GM18502 (cell line): ENCODE results near the gene DNAJC13.
"Not testable (repeated sequence)": the region's sequence is repeated elsewhere in the genome, so short reads cannot be mapped to it uniquely, and the experiment has no call there.

ENCODE experiments used
- ATAC-seq: cut with Tn5 transposase; IDR thresholded peaks from one replicate; pipeline ENCODE4 v1.9.1; 2021; ENCODE audit warnings: mild to moderate bottlenecking; ENCODE audit not compliant: unreplicated experiment, poor library complexity

Gene DNAJC13, protein sequence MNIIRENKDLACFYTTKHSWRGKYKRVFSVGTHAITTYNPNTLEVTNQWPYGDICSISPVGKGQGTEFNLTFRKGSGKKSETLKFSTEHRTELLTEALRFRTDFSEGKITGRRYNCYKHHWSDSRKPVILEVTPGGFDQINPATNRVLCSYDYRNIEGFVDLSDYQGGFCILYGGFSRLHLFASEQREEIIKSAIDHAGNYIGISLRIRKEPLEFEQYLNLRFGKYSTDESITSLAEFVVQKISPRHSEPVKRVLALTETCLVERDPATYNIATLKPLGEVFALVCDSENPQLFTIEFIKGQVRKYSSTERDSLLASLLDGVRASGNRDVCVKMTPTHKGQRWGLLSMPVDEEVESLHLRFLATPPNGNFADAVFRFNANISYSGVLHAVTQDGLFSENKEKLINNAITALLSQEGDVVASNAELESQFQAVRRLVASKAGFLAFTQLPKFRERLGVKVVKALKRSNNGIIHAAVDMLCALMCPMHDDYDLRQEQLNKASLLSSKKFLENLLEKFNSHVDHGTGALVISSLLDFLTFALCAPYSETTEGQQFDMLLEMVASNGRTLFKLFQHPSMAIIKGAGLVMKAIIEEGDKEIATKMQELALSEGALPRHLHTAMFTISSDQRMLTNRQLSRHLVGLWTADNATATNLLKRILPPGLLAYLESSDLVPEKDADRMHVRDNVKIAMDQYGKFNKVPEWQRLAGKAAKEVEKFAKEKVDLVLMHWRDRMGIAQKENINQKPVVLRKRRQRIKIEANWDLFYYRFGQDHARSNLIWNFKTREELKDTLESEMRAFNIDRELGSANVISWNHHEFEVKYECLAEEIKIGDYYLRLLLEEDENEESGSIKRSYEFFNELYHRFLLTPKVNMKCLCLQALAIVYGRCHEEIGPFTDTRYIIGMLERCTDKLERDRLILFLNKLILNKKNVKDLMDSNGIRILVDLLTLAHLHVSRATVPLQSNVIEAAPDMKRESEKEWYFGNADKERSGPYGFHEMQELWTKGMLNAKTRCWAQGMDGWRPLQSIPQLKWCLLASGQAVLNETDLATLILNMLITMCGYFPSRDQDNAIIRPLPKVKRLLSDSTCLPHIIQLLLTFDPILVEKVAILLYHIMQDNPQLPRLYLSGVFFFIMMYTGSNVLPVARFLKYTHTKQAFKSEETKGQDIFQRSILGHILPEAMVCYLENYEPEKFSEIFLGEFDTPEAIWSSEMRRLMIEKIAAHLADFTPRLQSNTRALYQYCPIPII (N-terminal part only)

GRCh38 chr3:132416807-132417694, at the start of gene DNAJC13:
Gene DNAJC13 (plus strand): TSS chr3:132417502. CDS start chr3:132434551, 17,049 bp downstream.
- peak; percentile 91 for ATAC-seq

- no peak for ATAC-seq
These were observed 48.8 kb upstream of the DNAJC13 start for GRCh38 chr3:132368515-132368914.

DNA sequence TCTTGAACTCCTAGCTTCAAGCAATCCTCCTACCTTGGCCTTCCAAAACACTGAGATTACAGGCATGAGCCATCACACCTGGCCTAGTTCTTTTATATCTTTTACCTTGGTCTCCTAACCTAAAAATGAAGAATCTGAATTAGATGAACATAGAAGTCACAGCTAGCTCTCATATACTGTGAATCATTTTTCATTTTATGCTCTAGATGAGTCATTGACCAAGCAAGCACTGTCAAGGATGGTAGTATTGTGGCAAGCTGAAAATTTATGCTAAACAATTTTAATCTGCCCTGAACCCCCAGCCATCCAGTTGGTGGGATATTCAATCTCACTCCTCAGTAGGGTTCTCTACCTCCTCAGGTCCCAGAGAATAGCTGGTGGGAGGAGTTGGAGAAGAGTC, 48.3 kb upstream of the DNAJC13 start:
- ATAC-seq: no peak

DNA sequence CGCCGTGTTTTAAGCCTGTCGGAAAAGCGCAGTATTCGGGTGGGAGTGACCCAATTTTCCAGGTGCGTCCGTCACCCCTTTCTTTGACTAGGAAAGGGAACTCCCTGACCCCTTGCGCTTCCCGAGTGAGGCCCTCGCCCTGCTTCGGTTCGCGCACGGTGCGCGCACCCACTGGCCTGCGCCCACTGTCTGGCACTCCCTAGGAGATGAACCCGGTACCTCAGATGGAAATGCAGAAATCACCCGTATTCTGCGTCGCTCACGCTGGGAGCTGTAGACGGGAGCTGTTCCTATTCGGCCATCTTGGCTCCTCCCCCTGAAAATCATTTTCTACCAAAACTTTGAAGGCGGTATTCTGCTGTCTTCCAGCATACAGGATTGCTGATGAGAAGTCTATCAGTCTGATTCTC, 40.4 kb upstream of the DNAJC13 start:
- not testable (repeated sequence) for ATAC-seq

DNA sequence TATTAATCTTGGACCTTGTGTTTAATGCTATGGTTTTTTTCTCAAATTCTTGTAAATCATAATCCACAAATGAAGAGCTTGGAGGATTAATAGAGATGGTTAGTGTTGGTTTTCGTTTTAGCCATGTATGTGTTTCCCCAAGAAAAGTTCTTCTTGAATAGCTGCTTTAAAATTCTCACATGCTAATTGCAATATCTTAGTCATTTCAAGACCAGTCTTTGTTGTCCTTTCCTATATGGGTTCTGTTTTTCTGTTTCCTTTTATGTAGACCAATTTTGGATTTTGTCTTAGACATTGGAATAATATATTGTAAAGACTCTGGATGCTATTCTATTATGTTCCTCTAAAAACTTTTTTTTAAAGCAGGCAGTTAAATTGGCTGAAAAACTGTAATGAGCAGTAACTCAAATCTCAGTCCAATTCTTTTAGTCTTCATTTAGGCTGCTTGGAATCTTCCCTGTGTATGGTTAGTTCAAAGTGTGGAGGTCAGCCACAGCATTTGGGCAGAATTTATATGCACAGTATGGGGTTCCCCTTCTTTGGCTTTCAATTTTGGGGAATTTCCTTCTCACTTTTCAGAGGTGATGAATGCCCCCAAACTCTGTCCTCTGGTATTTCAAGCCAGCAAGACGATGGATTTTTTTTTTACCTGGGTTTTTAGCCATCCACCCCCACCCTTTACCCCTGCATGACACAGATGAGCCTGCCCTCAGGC, 39.1 kb upstream of the DNAJC13 start:
- peak; percentile 66 for ATAC-seq

DNA sequence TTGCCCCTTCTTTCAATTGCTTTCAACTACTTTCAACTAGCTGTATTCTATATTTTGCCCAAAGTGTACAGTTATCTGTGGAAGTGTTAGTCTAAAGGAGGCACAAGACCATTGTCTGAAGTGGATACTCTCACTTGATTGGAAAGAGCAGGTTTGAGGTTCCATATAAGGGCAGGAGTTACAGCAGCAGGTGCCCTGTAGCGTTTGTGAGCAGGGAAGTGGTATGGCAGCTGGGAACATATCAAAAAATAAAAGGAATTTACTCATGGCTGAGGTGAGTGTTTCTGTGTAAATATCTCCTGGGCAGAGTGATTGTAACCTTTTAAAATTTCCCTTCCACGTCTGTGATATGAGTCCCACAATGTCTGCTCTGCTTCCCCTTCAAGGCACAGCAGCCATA, 38.5 kb upstream of the DNAJC13 start:
- ATAC-seq: peak; percentile 28

DNA sequence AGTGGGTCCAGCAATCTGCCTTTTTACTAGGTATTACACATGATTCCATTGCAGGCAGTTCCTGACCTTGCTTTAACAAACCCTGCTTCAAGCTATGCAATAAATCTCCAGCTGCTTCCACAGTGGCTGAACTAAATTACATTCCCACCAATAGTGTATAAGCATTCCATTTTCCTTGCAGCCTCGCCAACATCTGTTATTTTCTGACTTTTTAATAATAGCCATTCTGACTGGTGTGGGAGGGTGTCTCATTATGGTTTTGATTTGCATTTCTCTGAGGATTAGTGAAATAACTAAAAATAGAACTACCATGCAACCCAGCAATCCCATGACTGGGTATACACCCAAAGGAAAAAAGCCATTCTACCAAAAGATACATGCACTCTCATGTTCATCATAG, 36.4 kb upstream of the DNAJC13 start:
- ATAC-seq: no peak

- ATAC-seq: no peak
These were observed 35.9 kb upstream of the DNAJC13 start for GRCh38 chr3:132381348-132381944.

DNA sequence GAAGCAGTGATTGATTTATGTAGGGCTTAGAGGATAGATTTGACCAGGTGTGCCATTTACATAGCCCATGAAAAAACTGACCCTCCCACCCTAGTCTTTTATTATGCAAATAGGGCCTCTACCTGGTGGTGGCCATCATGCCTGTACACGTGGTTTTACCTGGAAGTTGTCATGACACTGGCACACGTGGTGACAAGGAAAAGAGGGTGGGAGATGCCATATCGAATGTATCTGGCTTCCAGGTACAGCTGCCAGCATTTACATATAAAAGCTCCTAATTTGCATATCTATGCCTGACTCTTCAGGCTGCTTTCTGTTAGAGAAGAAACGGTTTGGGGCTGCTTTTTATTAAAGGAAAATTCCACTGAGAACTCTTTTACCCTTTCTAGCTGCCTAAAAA, 35.0 kb upstream of the DNAJC13 start:
- ATAC-seq: no peak

DNA sequence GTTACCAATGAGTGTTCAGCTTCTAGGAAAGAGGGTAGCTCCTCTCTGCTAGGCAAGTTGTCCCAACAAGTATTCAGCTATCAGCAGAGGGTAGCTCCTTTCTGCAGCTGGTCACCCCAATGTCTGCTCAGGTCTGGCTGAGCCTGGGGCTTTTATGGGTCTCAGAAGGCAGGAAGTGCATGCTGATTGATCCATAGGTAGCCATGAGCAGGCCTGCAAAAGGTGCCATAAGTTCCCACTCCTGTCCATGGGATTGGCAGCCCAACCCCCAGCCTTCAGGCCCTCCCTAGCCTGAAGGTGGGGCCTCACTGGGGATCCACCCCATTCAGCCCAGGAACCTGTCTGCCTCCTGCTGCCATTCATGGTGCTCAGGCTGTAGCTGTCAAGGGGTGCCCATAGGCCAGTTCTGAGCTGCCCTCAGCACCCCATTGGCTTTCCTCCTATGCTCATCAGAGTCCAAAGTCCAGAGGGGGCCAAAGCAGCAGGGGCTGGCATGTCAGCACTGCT, 34.6 kb upstream of the DNAJC13 start:
- no peak for ATAC-seq

- no peak for ATAC-seq
These were observed 31.0 kb upstream of the DNAJC13 start for GRCh38 chr3:132386259-132386658.

GRCh38 chr3:132392675-132393074, 24.6 kb upstream of the DNAJC13 start:
- not testable (repeated sequence) for ATAC-seq

GRCh38 chr3:132394320-132394719, 23.0 kb upstream of the DNAJC13 start:
- ATAC-seq: no peak

GRCh38 chr3:132395126-132395525, 22.2 kb upstream of the DNAJC13 start:
- ATAC-seq: no peak

DNA sequence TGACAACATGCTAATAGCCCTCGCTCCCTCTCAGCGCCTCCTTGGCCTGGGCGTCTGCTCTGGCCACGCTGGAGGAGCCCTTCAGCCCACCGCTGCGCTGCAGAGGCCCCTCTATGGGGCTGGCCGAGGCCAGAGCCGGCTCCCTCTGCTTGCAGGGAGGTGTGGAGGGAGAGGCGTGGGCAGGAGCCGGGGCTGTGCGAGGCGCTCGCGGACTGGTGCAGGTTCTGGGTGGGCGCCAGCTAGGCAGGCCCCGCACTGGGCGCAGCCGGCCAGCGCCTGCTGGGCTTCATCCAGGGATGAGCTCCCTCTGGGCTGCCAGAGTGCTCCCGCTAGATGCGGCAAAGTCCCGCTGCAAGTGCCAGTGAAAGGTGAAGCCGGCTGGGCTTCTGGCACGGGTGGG, 21.0 kb upstream of the DNAJC13 start:
- no peak for ATAC-seq

DNA sequence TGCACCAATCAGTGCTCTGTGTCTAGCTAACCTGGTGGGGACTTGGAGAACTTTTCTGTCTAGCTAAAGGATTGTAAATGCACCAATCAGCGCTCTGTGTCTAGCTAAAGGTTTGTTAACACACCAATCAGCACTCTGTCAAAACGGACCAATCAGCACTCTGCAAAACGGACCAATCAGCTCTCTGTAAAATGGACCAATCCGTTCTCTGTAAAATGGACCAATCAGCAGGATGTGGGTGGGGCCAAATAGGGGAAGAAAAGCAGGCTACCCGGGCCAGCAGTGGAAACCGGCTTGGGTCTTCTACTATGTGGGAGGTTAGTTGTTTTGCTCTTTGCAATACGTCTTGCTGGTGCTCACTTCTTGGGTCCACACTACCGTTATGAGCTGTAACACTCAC, 20.5 kb upstream of the DNAJC13 start:
- not testable (repeated sequence) for ATAC-seq

GRCh38 chr3:132399054-132399929, 18.0 kb upstream of the DNAJC13 start:
- peak; percentile 58 for ATAC-seq
